ENCODE data around the gene FNDC3B.

DNA sequence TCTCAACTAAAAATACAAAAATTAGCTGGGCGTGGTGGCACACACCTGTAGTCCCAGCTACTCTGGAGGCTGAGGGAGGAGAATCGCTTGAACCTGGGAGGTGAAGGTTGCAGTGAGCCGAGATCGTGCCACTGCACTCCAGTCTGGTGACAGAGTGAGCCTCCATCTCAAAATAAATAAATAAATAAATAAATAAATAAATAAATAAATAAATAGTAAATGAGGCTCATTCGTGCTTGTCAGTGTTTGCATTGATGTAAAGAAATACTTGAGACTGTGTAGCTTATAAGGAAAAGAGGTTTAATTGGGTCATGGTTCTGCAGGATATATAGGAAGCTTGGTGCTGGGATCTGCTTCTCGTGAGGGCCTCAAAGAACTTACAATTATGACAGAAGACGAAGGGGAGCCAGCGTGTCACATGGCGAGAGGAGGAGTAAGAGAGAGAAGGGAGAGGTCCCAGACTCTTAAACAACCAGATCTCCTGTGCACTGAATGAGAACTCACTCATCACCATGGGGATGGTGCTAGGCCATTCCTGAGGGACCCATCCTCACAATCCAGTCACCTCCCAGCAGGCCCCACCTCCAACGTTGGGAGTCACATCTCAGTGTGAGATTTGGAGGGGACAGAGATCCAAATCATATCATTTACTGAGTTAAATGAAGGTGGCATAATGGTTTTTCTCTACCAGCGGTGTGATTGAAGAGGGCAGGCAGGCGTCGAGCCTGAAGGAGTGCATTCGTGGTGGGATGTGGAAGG lies 104.5 kb downstream of the FNDC3B start:
- TF ChIP-seq, protein P1, sequence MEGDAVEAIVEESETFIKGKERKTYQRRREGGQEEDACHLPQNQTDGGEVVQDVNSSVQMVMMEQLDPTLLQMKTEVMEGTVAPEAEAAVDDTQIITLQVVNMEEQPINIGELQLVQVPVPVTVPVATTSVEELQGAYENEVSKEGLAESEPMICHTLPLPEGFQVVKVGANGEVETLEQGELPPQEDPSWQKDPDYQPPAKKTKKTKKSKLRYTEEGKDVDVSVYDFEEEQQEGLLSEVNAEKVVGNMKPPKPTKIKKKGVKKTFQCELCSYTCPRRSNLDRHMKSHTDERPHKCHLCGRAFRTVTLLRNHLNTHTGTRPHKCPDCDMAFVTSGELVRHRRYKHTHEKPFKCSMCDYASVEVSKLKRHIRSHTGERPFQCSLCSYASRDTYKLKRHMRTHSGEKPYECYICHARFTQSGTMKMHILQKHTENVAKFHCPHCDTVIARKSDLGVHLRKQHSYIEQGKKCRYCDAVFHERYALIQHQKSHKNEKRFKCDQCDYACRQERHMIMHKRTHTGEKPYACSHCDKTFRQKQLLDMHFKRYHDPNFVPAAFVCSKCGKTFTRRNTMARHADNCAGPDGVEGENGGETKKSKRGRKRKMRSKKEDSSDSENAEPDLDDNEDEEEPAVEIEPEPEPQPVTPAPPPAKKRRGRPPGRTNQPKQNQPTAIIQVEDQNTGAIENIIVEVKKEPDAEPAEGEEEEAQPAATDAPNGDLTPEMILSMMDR (IDR thresholded peaks at IDR 0.05), result no peak
- TF ChIP-seq, protein P2, sequence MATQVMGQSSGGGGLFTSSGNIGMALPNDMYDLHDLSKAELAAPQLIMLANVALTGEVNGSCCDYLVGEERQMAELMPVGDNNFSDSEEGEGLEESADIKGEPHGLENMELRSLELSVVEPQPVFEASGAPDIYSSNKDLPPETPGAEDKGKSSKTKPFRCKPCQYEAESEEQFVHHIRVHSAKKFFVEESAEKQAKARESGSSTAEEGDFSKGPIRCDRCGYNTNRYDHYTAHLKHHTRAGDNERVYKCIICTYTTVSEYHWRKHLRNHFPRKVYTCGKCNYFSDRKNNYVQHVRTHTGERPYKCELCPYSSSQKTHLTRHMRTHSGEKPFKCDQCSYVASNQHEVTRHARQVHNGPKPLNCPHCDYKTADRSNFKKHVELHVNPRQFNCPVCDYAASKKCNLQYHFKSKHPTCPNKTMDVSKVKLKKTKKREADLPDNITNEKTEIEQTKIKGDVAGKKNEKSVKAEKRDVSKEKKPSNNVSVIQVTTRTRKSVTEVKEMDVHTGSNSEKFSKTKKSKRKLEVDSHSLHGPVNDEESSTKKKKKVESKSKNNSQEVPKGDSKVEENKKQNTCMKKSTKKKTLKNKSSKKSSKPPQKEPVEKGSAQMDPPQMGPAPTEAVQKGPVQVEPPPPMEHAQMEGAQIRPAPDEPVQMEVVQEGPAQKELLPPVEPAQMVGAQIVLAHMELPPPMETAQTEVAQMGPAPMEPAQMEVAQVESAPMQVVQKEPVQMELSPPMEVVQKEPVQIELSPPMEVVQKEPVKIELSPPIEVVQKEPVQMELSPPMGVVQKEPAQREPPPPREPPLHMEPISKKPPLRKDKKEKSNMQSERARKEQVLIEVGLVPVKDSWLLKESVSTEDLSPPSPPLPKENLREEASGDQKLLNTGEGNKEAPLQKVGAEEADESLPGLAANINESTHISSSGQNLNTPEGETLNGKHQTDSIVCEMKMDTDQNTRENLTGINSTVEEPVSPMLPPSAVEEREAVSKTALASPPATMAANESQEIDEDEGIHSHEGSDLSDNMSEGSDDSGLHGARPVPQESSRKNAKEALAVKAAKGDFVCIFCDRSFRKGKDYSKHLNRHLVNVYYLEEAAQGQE (IDR thresholded peaks at IDR 0.05), result no peak
- no peak for TF ChIP-seq MAZ (IDR thresholded peaks at IDR 0.05; ENCODE audit: borderline replicate concordance, low read depth, low read length)
- TF ChIP-seq RCOR1 (IDR thresholded peaks at IDR 0.05; ENCODE audit: low read depth, low read length), result no peak
- no peak for TF ChIP-seq JUN (IDR thresholded peaks at IDR 0.05)
- TF ChIP-seq SMC3 (IDR thresholded peaks at IDR 0.05), result no peak
- TF ChIP-seq EP300 (IDR thresholded peaks at IDR 0.05), result no peak

Data from A549 (cell line).